Large intestine (tissue), 3 donors: ENCODE measurements around the gene MKLN1. TPM values are rescaled to one million over a fixed set of nuclear protein-coding genes. Genes with fewer than 3 reads are reported as not detected.

Experiments used
- DNase-seq, 2 donors: peaks; one replicate each; pipeline versions ENCODE4 v3.0.0 to v3.0.0-alpha.2; 2013
- H3K27ac ChIP-seq: one replicate; pipeline ENCODE4 v1.5.1; 2013; ENCODE audit warnings: low read length
- H3K27me3 ChIP-seq: 2 replicates; pipeline ENCODE4 v1.6.1; 2013; ENCODE audit warnings: low read length; ENCODE audit not compliant: control insufficient read depth, insufficient read depth
- H3K36me3 ChIP-seq: 2 replicates; pipeline ENCODE4 v1.6.1; 2013; ENCODE audit warnings: low read length; ENCODE audit not compliant: control insufficient read depth, insufficient read depth
- H3K4me1 ChIP-seq: one replicate; pipeline ENCODE4 v1.6.1; 2013; ENCODE audit warnings: low read length; ENCODE audit not compliant: control insufficient read depth, insufficient read depth
- H3K4me3 ChIP-seq: one replicate; pipeline ENCODE4 v1.5.1; 2013; ENCODE audit warnings: low read length
- H3K9me3 ChIP-seq: one replicate; pipeline ENCODE4 v1.6.1; 2013; ENCODE audit warnings: mild to moderate bottlenecking, low read depth, low read length, moderate library complexity; ENCODE audit not compliant: control insufficient read depth
- WGBS: methylation state at CpG from one replicate; pipeline ENCODE4 v1.1.5; 2013; ENCODE audit warnings: low lambda C conversion rate; ENCODE audit not compliant: insufficient coverage; 5-methylcytosine and 5-hydroxymethylcytosine counted together
- polyA plus RNA-seq: library from polyadenylated mRNA; unstranded; fragments of 120-200 nt; gene quantifications from one replicate; pipeline ENCODE4 v1.2.1, GENCODE V29; 2013

The MKLN1 gene
- polyA plus RNA-seq, 1 donor: 31.3 TPM

DNA sequence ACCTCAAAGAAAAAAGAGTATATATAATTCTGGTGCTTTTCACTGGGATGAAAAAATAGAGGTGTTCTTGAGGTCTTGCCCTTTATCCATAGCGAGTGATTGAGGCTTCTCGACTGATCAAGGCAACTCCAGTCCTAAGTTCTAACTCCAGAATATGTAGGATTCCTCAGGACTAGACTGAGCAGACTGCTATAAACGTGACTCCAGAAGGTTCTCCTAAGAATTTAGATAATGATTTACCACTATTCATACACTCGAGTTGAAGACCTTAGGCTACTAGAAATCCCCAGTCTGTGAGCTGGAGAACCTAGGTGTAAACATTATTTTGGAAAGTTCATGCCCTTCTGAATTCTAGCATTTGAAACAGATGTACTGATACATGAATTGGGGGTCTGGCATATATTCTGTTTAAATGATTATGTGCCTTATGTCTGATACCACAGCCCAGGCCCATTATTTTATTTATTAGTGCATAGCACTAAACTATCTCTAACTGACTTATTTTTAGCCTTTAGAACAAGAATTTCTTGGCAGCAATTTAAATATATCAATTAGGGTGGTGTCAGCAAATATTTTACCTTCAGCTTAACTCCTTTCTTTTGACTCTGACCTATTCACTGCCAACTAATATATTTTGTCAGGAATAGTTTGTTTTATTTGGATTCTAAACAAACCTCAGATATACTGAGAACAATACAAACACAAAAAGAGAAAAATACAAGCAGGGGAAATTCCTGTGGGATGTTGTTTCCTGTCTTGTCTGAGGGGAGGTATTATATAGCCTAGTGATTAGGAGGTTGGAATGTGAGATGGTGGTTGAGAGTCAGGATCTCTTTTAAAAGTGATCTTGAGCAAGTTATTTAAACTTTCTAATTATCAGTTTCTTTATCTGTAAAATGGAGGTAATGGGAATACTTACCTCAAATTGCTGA, 153.0 kb downstream of the MKLN1 start:
- no peaks in the 10 kb centered on the region for H3K9me3 ChIP-seq
- H3K27me3 ChIP-seq: no peaks in the 10 kb centered on the region
- H3K4me1 ChIP-seq: no peaks in the 10 kb centered on the region
- H3K4me3 ChIP-seq: no peak overlapping the region
- WGBS: no CpG with 5 or more reads among the region's 4 CpGs
- H3K27ac ChIP-seq: peak overlapping the region; percentile 13
- H3K36me3 ChIP-seq: peaks cover 8% of the 10 kb centered on the region
- peak in 1 of 2 donors; percentile 67 for DNase-seq

DNA sequence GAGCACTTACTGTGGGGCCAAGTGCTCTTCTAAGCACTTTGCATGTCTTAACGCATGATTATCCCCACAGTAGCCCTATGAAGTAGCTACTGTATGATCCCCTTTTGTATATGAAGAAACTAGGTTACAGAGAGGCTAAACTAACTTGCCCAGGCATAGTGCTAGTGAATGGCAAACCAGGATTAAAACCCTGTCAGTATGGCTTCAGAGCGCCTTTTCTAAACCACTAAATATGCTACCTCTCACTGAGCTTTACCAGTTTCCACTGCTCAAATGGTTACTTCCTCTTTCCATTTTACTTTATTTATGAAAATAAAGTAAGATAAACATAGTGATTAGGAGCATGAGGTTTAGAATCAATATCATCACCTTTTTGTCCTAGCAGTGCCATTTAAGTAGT, 155.1 kb downstream of the MKLN1 start:
- DNase-seq: no peak
- no peaks in the 10 kb centered on the region for H3K9me3 ChIP-seq
- H3K4me3 ChIP-seq: no peak overlapping the region
- peaks cover 13% of the 10 kb centered on the region for H3K36me3 ChIP-seq
- no peaks in the 10 kb centered on the region for H3K4me1 ChIP-seq
- H3K27me3 ChIP-seq: no peaks in the 10 kb centered on the region
- no peak overlapping the region for H3K27ac ChIP-seq
- no CpG with 5 or more reads among the region's 2 CpGs for WGBS

DNA sequence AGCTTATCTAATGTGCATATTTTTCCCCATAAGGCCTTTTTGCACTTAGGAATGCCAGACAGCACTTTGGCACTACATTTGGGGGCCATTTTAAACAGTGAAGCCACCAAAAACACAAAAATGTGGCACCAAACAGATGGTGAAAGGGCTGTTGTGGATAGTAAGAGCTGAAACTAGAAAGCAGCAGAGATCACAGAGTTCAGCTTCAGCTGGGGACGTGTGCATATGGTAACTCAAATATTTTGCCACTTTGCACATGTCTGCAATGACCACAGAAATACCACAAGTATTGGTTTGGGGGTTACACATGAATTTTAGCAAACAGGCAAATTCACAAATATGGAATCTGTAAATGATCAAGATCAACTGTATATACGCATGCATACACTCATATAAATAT, 155.9 kb downstream of the MKLN1 start:
- DNase-seq: no peak
- H3K4me3 ChIP-seq: no peak overlapping the region
- peaks cover 10% of the 10 kb centered on the region for H3K36me3 ChIP-seq
- WGBS: no CpG with 5 or more reads among the region's 2 CpGs
- no peaks in the 10 kb centered on the region for H3K27me3 ChIP-seq
- H3K9me3 ChIP-seq: no peaks in the 10 kb centered on the region
- no peaks in the 10 kb centered on the region for H3K4me1 ChIP-seq
- H3K27ac ChIP-seq: no peak overlapping the region

DNA sequence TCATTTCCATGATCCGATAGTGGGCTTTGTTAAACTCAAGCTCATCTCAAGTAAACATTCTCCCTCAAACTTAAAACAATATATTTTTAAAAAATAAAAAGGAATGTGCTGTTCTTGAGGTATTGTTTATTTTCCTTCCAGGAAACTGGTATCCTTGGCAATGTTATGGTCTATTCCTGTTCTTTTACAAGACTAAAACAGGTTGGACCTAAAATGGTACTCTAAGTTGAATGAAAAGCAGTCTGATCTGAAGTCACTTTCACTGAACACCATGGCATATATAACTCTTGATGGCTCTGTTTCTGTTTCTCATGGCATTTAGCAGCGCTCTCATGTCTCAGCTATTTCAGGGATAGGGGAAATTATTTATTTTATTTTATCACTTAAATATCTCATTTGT, 158.7 kb downstream of the MKLN1 start:
- no peak overlapping the region for H3K27ac ChIP-seq
- no peak for DNase-seq
- H3K27me3 ChIP-seq: no peaks in the 10 kb centered on the region
- no peaks in the 10 kb centered on the region for H3K9me3 ChIP-seq
- 93% methylated on average over 2 of the region's 2 CpGs for WGBS
- H3K4me3 ChIP-seq: no peak overlapping the region
- H3K36me3 ChIP-seq: peaks cover 10% of the 10 kb centered on the region
- no peaks in the 10 kb centered on the region for H3K4me1 ChIP-seq

DNA sequence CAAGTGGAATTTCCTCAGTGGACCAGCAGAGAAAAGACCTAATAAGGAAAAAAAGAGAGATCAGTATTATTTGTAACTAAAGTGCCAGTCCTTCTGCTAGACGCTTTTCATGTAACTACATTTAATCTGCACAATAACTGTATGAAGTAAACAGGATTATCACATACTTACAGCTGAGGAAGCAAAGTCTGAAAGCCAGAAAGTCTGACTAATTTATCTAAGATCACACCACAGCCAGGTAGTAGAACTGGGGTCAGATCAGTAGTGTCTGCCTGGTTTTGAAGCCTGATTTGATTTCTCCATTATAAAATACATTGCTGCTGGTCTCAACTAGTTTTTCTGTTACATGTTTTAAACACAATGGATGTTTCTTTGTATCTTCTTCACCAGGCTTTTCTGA, 159.5 kb downstream of the MKLN1 start:
- Histone ChIP-seq H3K36me3 (peaks cover 10% of the 10 kb centered on the region), H3K27me3 (no peaks in the 10 kb centered on the region), H3K9me3 (no peaks in the 10 kb centered on the region), H3K4me3 (no peak overlapping the region), H3K4me1 (no peaks in the 10 kb centered on the region), H3K27ac (no peak overlapping the region)
- DNase-seq: peak in 1 of 2 donors; percentile 32
- WGBS: 50% methylated on average over 1 of the region's 1 CpG

DNA sequence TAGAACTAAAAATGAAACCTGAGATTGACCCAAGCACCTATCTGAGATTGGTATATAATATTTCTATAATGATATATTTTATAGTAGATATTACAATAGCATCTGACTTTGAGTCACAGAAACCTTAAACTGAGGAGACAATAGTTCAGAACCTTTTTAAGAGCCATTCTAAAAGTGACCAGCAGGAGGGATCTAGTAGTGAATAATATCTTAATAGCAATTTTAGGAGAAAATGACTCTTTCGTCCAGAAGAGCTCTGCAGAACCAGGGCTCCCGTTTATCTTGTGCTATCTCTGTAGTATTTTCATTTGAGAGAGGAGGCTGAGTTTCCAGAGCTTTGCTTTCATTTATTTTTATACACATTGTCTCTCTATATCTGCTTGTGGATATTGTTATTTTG, 160.7 kb downstream of the MKLN1 start:
- no peak for DNase-seq
- Histone ChIP-seq H3K27me3 (no peaks in the 10 kb centered on the region), H3K4me1 (no peaks in the 10 kb centered on the region), H3K27ac (no peak overlapping the region), H3K9me3 (no peaks in the 10 kb centered on the region), H3K36me3 (peaks cover 10% of the 10 kb centered on the region), H3K4me3 (no peak overlapping the region)
- WGBS: 100% methylated on average over 1 of the region's 2 CpGs

DNA sequence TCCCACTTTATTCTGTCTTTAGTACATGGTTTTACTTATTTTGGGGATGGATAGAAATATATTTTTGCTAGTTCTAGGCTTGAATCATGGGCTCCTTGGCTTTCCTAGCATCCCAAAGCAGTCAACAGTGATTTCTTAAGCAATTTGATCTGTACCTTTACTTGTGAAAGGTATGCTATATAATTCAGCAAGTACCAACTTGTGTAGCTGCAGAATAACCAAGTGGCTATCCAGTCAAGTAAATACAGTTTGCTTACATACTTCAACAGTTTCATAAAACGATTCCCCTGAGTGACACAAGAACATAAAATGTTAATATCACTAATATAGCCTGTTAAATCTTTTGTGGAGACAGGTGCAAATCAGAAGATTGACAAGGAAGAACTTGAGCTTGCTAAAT, 161.5 kb downstream of the MKLN1 start:
- Histone ChIP-seq H3K27ac (no peak overlapping the region), H3K9me3 (no peaks in the 10 kb centered on the region)
- no CpG with 5 or more reads among the region's 1 CpG for WGBS

DNA sequence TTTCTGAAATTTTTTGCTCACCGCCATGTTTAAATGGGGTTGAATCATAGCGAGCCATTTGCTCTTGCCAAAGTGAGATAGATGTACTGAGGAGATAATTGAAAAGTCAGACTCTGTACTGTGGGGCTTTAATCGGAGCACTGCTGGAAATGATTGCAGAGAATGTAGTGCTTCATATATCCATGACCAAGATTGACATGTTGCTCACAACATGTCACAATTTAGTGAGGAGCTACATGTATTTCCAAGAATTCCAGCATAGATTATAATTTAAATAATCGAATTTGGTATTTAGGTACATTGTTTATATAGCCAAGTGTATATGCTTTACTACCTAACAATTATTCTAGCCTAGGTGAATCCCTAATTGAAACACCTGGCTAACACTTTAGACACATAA, 162.2 kb downstream of the MKLN1 start:
- 88% methylated on average over 1 of the region's 4 CpGs for WGBS
- H3K36me3 ChIP-seq: peaks cover 10% of the 10 kb centered on the region
- H3K4me3 ChIP-seq: no peak overlapping the region
- DNase-seq: no peak
- no peak overlapping the region for H3K27ac ChIP-seq
- H3K4me1 ChIP-seq: no peaks in the 10 kb centered on the region
- H3K9me3 ChIP-seq: no peaks in the 10 kb centered on the region
- H3K27me3 ChIP-seq: no peaks in the 10 kb centered on the region

More for the DNA sequence above, 161.5 kb downstream of the MKLN1 start:
- H3K27me3 ChIP-seq: no peaks in the 10 kb centered on the region
- H3K36me3 ChIP-seq: peaks cover 10% of the 10 kb centered on the region
- H3K4me3 ChIP-seq: no peak overlapping the region
- H3K4me1 ChIP-seq: no peaks in the 10 kb centered on the region
- no peak for DNase-seq

DNA sequence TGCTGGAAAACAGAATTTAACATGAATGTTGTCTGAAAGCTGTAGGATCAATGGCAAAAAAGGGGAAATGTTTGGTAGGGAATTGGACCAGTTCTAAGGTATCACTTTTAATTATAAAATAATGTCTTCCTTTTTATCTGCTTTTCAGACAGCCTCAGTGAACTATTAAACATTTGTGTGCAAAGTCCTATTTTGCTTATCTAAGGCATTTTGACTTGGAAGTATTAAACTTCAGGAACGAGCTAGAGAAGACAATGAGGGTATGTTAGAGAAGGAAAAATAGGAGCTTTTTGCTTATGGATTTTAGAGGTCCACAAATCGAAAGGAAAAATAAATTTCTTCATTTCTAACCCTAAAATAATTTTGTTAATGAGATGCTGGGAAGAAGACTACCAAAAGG, 165.4 kb downstream of the MKLN1 start:
- no peak overlapping the region for H3K4me3 ChIP-seq
- 57% methylated on average over 2 of the region's 2 CpGs for WGBS
- H3K9me3 ChIP-seq: no peaks in the 10 kb centered on the region
- no peaks in the 10 kb centered on the region for H3K27me3 ChIP-seq
- no peaks in the 10 kb centered on the region for H3K4me1 ChIP-seq
- DNase-seq: no peak
- H3K36me3 ChIP-seq: peaks cover 20% of the 10 kb centered on the region
- H3K27ac ChIP-seq: no peak overlapping the region

DNA sequence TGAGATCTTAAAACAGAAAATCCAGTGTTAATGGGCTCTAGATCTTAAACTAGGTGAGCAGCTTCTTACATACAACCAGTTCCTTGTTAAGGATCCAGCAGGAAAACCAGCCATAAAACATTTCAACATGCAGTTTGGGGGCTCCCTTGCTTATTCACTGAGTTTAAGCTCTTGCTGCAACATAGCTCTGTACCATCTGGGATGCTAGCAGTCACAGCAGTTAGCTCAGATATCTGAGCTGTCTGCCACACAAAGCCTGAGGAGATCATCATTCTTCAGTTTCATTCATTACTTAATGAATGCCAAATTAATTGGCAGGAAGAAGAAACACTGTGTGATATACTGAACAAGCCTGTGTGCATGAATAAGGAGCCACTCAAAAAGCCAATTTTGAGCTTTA, 165.9 kb downstream of the MKLN1 start:
- Histone ChIP-seq H3K9me3 (no peaks in the 10 kb centered on the region), H3K27me3 (no peaks in the 10 kb centered on the region), H3K27ac (no peak overlapping the region), H3K4me1 (no peaks in the 10 kb centered on the region), H3K4me3 (no peak overlapping the region), H3K36me3 (peaks cover 23% of the 10 kb centered on the region)
- DNase-seq: no peak

DNA sequence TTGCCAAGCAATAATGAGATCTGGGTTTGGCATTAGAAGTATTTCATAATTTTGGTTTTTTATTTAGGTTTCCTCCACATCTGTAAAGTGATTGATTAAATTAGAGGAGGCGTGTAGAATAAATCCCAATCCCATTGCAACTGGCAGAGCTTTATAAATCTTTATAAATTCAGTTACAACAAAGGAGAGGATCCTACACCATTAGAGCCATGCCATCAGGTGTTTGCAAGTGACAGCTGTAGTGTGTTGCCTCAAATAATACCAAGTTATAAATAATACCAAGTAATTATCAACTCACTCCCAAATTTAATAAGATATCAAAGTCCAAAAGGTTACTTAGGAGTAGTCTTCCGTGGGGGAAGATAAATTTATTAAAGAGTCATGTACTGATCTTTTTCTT, 166.5 kb downstream of the MKLN1 start:
- Histone ChIP-seq H3K27ac (no peak overlapping the region), H3K4me3 (no peak overlapping the region), H3K4me1 (no peaks in the 10 kb centered on the region), H3K9me3 (no peaks in the 10 kb centered on the region), H3K27me3 (no peaks in the 10 kb centered on the region), H3K36me3 (peaks cover 20% of the 10 kb centered on the region)
- WGBS: 90% methylated on average over 2 of the region's 2 CpGs
- DNase-seq: no peak
